Measurements from ENCODE around the gene KDSR.

- TF ChIP-seq POLR2A (IDR thresholded peaks at IDR 0.05; ENCODE audit: low read depth, low read length), result no peak
- no peak for TF ChIP-seq TAF1 (IDR thresholded peaks at IDR 0.05; ENCODE audit: low read depth, low read length)
Observed at GRCh38 chr18:63348508-63349136, 18.4 kb downstream of the KDSR start.

Measured in GM12891 (cell line).